WTC11 (cell line): ENCODE results near the gene TFPI2. TPM values are rescaled to one million over a fixed set of nuclear protein-coding genes. Genes with fewer than 3 reads are reported as not detected.

Experiments
- ATAC-seq: fragments of 200-7000 bp; cut with Tn5 transposase; 2 replicates; pipeline ENCODE4 v1.10.0; 2021; ENCODE audit warnings: mild to moderate bottlenecking, moderate library complexity
- CTCF ChIA-PET: fragments of 300-600 bp; sonication (Branson Sonifier 250); formaldehyde crosslinking; loops from one replicate; lab custom pipeline; 2021; ENCODE audit warnings: antibody characterized with exemption; lab: Charles Lee
- POLR2A ChIA-PET: fragments of 350-600 bp; sonication (Branson Sonifier 250); formaldehyde crosslinking; loops from one replicate; lab custom pipeline; 2021; ENCODE audit warnings: antibody characterized with exemption; lab: Charles Lee
- DNase-seq: peaks from one replicate; pipeline ENCODE4 v3.0.0; 2021; ENCODE audit warnings: low spot score
- H3K27ac Mint-ChIP-seq: 2 replicates; pipeline ENCODE4 v1.8.0; 2021; ENCODE audit warnings: mixed read lengths
- H3K27me3 Mint-ChIP-seq: 2 replicates; pipeline ENCODE4 v1.8.0; 2021; ENCODE audit warnings: low read depth, mild to moderate bottlenecking, moderate library complexity, mixed read lengths
- H3K36me3 Mint-ChIP-seq: 2 replicates; pipeline ENCODE4 v1.8.0; 2021; ENCODE audit warnings: mixed read lengths
- H3K4me1 Mint-ChIP-seq: 2 replicates; pipeline ENCODE4 v1.8.0; 2022; ENCODE audit warnings: mixed read lengths
- H3K4me3 Mint-ChIP-seq: 2 replicates; pipeline ENCODE4 v1.8.0; 2021; ENCODE audit warnings: mild to moderate bottlenecking, moderate library complexity, mixed read lengths
- H3K9me3 Mint-ChIP-seq: 2 replicates; pipeline ENCODE4 v1.8.0; 2021; ENCODE audit warnings: mixed read lengths
- CBFB ChIP-seq: sonication (generic); formaldehyde crosslinking; IDR thresholded peaks from 2 replicates; pipeline ENCODE4 v1.8.1; 2022; ENCODE audit warnings: mild to moderate bottlenecking, low read depth, missing genetic modification reagents
- GABPB1 ChIP-seq: sonication (generic); formaldehyde crosslinking; IDR thresholded peaks from 2 replicates; pipeline ENCODE4 v1.8.1; 2023; ENCODE audit warnings: mild to moderate bottlenecking, missing genetic modification reagents
- GTF2I ChIP-seq: fragments of 250-450 bp; sonication (Bioruptor Pico); conservative IDR thresholded peaks from 2 replicates; pipeline ENCODE4 v1.4.0; 2021; ENCODE audit warnings: mild to moderate bottlenecking
- OVOL2 ChIP-seq: fragments of 250-450 bp; sonication (Bioruptor Pico); IDR thresholded peaks from 2 replicates; pipeline ENCODE4 v1.9.0; 2021; ENCODE audit warnings: mild to moderate bottlenecking, borderline replicate concordance
- RELA ChIP-seq: sonication (generic); formaldehyde crosslinking; IDR thresholded peaks from 2 replicates; pipeline ENCODE4 v1.8.1; 2022; ENCODE audit warnings: missing genetic modification reagents, mild to moderate bottlenecking, borderline replicate concordance
- SOX15 ChIP-seq: fragments of 250-450 bp; sonication (Bioruptor Pico); IDR thresholded peaks from 2 replicates; pipeline ENCODE4 v1.9.0; 2021; ENCODE audit warnings: mild to moderate bottlenecking
- ZNF232 ChIP-seq: sonication (generic); formaldehyde crosslinking; IDR thresholded peaks from 2 replicates; pipeline ENCODE4 v1.8.0; 2022; ENCODE audit warnings: mild to moderate bottlenecking, missing genetic modification reagents
- ZNF416 ChIP-seq: fragments of 250-450 bp; sonication (Bioruptor Pico); IDR thresholded peaks from 2 replicates; pipeline ENCODE4 v1.9.0; 2021; ENCODE audit warnings: mild to moderate bottlenecking, inconsistent platforms
- total RNA-seq: library from RNA; stranded (reverse); gene quantifications from 3 replicates; pipeline ENCODE4 v1.2.3, GENCODE V29; 2021
- TF ChIP-seq, protein P1 (sequence below): sonication (generic); formaldehyde crosslinking; IDR thresholded peaks from 2 replicates; pipeline ENCODE4 v1.8.1; 2022; ENCODE audit warnings: low read depth, missing genetic modification reagents, borderline replicate concordance
- TF ChIP-seq, protein P2 (sequence below): fragments of 200-600 bp; IDR thresholded peaks from 2 replicates; pipeline ENCODE4 v1.8.0; 2022; ENCODE audit warnings: antibody characterized with exemption
- TF ChIP-seq, protein P3 (sequence below): fragments of 250-450 bp; sonication (Bioruptor Pico); IDR thresholded peaks from 2 replicates; pipeline ENCODE4 v2.1.2; 2022; ENCODE audit warnings: mild to moderate bottlenecking, moderate library complexity
- TF ChIP-seq, protein P4 (sequence below): sonication (generic); formaldehyde crosslinking; IDR thresholded peaks from 2 replicates; pipeline ENCODE4 v1.8.0; 2022; ENCODE audit warnings: missing genetic modification reagents
- TF ChIP-seq, protein P5 (sequence below): sonication (generic); formaldehyde crosslinking; IDR thresholded peaks from 2 replicates; pipeline ENCODE4 v1.8.1; 2022; ENCODE audit warnings: missing genetic modification reagents, borderline replicate concordance
- TF ChIP-seq, protein P6 (sequence below): sonication (generic); formaldehyde crosslinking; IDR thresholded peaks from 2 replicates; pipeline ENCODE4 v1.8.0; 2022; ENCODE audit warnings: mild to moderate bottlenecking, missing genetic modification reagents
- TF ChIP-seq, protein P7 (sequence below): sonication (generic); formaldehyde crosslinking; IDR thresholded peaks from 2 replicates; pipeline ENCODE4 v1.8.1; 2023; ENCODE audit warnings: mild to moderate bottlenecking, missing genetic modification reagents, borderline replicate concordance
- TF ChIP-seq, protein P8 (sequence below): sonication (generic); formaldehyde crosslinking; IDR thresholded peaks from 2 replicates; pipeline ENCODE4 v1.8.0; 2023; ENCODE audit warnings: mild to moderate bottlenecking, missing genetic modification reagents

TFPI2 gene
- total RNA-seq, 1 experiment from 2014 or later, result 10.4 TPM

DNA sequence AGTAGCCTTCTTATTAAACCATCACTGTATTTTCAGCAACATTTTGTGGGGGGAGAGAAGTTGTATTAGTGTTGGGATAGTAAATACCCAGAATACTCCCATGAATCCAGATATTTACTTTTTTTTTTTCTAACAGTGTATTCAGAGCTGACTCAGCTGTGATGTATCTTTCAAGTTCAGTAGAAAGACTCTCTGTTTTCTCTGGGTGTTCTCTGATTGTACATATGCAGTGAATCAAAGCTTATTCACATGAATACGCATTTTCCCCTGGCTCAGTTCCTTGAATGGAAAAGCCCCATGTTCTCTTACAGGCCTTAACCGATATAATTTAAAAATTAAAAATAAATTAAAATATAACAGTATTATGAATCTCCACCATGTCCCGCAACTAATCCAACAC lies 1.3 kb downstream of the TFPI2 start (continued):
- TF ChIP-seq, protein P1, sequence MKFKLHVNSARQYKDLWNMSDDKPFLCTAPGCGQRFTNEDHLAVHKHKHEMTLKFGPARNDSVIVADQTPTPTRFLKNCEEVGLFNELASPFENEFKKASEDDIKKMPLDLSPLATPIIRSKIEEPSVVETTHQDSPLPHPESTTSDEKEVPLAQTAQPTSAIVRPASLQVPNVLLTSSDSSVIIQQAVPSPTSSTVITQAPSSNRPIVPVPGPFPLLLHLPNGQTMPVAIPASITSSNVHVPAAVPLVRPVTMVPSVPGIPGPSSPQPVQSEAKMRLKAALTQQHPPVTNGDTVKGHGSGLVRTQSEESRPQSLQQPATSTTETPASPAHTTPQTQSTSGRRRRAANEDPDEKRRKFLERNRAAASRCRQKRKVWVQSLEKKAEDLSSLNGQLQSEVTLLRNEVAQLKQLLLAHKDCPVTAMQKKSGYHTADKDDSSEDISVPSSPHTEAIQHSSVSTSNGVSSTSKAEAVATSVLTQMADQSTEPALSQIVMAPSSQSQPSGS (CRISPR knock-in tag), result no peak
- TF ChIP-seq, protein P2, sequence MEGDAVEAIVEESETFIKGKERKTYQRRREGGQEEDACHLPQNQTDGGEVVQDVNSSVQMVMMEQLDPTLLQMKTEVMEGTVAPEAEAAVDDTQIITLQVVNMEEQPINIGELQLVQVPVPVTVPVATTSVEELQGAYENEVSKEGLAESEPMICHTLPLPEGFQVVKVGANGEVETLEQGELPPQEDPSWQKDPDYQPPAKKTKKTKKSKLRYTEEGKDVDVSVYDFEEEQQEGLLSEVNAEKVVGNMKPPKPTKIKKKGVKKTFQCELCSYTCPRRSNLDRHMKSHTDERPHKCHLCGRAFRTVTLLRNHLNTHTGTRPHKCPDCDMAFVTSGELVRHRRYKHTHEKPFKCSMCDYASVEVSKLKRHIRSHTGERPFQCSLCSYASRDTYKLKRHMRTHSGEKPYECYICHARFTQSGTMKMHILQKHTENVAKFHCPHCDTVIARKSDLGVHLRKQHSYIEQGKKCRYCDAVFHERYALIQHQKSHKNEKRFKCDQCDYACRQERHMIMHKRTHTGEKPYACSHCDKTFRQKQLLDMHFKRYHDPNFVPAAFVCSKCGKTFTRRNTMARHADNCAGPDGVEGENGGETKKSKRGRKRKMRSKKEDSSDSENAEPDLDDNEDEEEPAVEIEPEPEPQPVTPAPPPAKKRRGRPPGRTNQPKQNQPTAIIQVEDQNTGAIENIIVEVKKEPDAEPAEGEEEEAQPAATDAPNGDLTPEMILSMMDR, result no peak
- TF ChIP-seq, protein P3, sequence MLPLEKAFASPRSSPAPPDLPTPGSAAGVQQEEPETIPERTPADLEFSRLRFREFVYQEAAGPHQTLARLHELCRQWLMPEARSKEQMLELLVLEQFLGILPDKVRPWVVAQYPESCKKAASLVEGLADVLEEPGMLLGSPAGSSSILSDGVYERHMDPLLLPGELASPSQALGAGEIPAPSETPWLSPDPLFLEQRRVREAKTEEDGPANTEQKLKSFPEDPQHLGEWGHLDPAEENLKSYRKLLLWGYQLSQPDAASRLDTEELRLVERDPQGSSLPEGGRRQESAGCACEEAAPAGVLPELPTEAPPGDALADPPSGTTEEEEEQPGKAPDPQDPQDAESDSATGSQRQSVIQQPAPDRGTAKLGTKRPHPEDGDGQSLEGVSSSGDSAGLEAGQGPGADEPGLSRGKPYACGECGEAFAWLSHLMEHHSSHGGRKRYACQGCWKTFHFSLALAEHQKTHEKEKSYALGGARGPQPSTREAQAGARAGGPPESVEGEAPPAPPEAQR (CRISPR knock-in tag), result no peak

DNA sequence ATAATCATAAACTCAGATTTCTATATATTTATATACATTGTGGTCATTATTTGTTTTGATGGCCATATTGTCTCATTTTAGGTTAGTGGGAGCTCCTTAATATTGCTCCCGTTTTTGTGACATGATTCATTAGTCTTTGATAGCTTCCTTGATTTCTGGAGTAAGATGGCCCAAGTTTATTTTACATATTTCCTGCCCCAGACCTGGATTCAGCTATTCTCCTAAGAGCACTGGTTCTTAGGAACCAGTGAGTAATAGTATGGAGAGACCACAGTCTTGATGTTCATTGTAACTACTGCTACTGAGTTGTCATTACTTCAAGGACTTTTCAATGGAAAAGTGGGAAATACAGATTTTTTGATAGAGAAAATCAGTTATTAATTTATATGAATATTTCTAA lies 6.0 kb downstream of the TFPI2 start:
- CTCF ChIA-PET, result no interaction called here
- Mint-ChIP-seq H3K36me3 (peaks cover 4% of the 10 kb centered on the region), H3K27ac (no peak overlapping the region), H3K4me1 (peaks cover 1% of the 10 kb centered on the region), H3K27me3 (peaks cover 19% of the 10 kb centered on the region), H3K9me3 (peaks cover 8% of the 10 kb centered on the region), H3K4me3 (no peak overlapping the region)
- ATAC-seq, result no peak
- POLR2A ChIA-PET, result no interaction called here
- no peak for DNase-seq
- no peak for TF ChIP-seq RELA
- TF ChIP-seq, protein P4, sequence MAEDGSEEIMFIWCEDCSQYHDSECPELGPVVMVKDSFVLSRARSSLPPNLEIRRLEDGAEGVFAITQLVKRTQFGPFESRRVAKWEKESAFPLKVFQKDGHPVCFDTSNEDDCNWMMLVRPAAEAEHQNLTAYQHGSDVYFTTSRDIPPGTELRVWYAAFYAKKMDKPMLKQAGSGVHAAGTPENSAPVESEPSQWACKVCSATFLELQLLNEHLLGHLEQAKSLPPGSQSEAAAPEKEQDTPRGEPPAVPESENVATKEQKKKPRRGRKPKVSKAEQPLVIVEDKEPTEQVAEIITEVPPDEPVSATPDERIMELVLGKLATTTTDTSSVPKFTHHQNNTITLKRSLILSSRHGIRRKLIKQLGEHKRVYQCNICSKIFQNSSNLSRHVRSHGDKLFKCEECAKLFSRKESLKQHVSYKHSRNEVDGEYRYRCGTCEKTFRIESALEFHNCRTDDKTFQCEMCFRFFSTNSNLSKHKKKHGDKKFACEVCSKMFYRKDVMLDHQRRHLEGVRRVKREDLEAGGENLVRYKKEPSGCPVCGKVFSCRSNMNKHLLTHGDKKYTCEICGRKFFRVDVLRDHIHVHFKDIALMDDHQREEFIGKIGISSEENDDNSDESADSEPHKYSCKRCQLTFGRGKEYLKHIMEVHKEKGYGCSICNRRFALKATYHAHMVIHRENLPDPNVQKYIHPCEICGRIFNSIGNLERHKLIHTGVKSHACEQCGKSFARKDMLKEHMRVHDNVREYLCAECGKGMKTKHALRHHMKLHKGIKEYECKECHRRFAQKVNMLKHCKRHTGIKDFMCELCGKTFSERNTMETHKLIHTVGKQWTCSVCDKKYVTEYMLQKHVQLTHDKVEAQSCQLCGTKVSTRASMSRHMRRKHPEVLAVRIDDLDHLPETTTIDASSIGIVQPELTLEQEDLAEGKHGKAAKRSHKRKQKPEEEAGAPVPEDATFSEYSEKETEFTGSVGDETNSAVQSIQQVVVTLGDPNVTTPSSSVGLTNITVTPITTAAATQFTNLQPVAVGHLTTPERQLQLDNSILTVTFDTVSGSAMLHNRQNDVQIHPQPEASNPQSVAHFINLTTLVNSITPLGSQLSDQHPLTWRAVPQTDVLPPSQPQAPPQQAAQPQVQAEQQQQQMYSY (CRISPR knock-in tag), result no peak
- TF ChIP-seq CBFB (CRISPR knock-in tag), result no peak
- TF ChIP-seq, protein P5, sequence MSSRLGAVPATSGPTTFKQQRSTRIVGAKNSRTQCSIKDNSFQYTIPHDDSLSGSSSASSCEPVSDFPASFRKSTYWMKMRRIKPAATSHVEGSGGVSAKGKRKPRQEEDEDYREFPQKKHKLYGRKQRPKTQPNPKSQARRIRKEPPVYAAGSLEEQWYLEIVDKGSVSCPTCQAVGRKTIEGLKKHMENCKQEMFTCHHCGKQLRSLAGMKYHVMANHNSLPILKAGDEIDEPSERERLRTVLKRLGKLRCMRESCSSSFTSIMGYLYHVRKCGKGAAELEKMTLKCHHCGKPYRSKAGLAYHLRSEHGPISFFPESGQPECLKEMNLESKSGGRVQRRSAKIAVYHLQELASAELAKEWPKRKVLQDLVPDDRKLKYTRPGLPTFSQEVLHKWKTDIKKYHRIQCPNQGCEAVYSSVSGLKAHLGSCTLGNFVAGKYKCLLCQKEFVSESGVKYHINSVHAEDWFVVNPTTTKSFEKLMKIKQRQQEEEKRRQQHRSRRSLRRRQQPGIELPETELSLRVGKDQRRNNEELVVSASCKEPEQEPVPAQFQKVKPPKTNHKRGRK (CRISPR knock-in tag), result no peak
- no peak for TF ChIP-seq ZNF416
- TF ChIP-seq, protein P6, sequence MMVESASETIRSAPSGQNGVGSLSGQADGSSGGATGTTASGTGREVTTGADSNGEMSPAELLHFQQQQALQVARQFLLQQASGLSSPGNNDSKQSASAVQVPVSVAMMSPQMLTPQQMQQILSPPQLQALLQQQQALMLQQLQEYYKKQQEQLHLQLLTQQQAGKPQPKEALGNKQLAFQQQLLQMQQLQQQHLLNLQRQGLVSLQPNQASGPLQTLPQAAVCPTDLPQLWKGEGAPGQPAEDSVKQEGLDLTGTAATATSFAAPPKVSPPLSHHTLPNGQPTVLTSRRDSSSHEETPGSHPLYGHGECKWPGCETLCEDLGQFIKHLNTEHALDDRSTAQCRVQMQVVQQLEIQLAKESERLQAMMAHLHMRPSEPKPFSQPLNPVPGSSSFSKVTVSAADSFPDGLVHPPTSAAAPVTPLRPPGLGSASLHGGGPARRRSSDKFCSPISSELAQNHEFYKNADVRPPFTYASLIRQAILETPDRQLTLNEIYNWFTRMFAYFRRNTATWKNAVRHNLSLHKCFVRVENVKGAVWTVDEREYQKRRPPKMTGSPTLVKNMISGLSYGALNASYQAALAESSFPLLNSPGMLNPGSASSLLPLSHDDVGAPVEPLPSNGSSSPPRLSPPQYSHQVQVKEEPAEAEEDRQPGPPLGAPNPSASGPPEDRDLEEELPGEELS (CRISPR knock-in tag), result no peak
- TF ChIP-seq GTF2I (CRISPR knock-in tag), result no peak
- TF ChIP-seq, protein P7, sequence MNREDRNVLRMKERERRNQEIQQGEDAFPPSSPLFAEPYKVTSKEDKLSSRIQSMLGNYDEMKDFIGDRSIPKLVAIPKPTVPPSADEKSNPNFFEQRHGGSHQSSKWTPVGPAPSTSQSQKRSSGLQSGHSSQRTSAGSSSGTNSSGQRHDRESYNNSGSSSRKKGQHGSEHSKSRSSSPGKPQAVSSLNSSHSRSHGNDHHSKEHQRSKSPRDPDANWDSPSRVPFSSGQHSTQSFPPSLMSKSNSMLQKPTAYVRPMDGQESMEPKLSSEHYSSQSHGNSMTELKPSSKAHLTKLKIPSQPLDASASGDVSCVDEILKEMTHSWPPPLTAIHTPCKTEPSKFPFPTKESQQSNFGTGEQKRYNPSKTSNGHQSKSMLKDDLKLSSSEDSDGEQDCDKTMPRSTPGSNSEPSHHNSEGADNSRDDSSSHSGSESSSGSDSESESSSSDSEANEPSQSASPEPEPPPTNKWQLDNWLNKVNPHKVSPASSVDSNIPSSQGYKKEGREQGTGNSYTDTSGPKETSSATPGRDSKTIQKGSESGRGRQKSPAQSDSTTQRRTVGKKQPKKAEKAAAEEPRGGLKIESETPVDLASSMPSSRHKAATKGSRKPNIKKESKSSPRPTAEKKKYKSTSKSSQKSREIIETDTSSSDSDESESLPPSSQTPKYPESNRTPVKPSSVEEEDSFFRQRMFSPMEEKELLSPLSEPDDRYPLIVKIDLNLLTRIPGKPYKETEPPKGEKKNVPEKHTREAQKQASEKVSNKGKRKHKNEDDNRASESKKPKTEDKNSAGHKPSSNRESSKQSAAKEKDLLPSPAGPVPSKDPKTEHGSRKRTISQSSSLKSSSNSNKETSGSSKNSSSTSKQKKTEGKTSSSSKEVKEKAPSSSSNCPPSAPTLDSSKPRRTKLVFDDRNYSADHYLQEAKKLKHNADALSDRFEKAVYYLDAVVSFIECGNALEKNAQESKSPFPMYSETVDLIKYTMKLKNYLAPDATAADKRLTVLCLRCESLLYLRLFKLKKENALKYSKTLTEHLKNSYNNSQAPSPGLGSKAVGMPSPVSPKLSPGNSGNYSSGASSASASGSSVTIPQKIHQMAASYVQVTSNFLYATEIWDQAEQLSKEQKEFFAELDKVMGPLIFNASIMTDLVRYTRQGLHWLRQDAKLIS (CRISPR knock-in tag), result no peak
- no peak for TF ChIP-seq OVOL2 (CRISPR knock-in tag)
- no peak for TF ChIP-seq ZNF232 (CRISPR knock-in tag)
- TF ChIP-seq SOX15 (CRISPR knock-in tag), result no peak
- TF ChIP-seq, protein P8, sequence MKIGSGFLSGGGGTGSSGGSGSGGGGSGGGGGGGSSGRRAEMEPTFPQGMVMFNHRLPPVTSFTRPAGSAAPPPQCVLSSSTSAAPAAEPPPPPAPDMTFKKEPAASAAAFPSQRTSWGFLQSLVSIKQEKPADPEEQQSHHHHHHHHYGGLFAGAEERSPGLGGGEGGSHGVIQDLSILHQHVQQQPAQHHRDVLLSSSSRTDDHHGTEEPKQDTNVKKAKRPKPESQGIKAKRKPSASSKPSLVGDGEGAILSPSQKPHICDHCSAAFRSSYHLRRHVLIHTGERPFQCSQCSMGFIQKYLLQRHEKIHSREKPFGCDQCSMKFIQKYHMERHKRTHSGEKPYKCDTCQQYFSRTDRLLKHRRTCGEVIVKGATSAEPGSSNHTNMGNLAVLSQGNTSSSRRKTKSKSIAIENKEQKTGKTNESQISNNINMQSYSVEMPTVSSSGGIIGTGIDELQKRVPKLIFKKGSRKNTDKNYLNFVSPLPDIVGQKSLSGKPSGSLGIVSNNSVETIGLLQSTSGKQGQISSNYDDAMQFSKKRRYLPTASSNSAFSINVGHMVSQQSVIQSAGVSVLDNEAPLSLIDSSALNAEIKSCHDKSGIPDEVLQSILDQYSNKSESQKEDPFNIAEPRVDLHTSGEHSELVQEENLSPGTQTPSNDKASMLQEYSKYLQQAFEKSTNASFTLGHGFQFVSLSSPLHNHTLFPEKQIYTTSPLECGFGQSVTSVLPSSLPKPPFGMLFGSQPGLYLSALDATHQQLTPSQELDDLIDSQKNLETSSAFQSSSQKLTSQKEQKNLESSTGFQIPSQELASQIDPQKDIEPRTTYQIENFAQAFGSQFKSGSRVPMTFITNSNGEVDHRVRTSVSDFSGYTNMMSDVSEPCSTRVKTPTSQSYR, result no peak
- TF ChIP-seq GABPB1 (CRISPR knock-in tag), result no peak
